GM12801 (cell line): ENCODE data around the gene ZFPL1.

ENCODE experiments used
- CTCF ChIP-seq: IDR thresholded peaks from one replicate; pipeline ENCODE4 v1.5.1; 2011; ENCODE audit warnings: control low read depth; ENCODE audit not compliant: insufficient read length; ENCODE audit errors: extremely low read depth

ZFPL1 gene

GRCh38 chr11:65134952-65135632 lies 51.1 kb downstream of the ZFPL1 start:
- TF ChIP-seq CTCF: no peak

- no peak for TF ChIP-seq CTCF
Measured at GRCh38 chr11:65135633-65136145, 51.7 kb downstream of the ZFPL1 start.

- TF ChIP-seq CTCF: no peak
Measured at GRCh38 chr11:65136515-65137096, 52.6 kb downstream of the ZFPL1 start.
